ENCODE measurements around the gene LRRC66. TPM values are rescaled to one million over a fixed set of nuclear protein-coding genes. Genes with fewer than 3 reads are reported as not detected.

Gene LRRC66
- total and polyA plus RNA-seq, 2 experiments from 2014 or later: 0.24 TPM; not detected in 1

DNA sequence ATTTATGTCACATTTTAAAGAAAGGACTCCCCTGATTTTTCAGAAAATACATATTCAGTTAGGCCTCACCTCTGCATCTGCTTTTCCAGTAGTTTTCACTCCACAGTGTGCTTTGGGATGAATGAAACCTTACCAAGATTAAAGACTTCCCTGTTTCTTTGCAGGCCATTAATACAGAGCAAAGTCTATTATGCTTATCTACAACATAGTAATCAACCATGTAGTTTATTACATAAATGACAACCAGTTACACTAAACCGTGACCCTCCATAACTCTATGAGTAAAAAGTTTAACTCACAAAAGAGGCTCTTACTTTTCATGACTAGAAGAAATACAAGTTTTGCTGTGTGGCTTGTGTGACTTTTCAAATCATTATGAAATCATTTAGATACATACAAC is 2.3 kb downstream of the LRRC66 start:
- Mint-ChIP-seq H3K4me3 (no peak overlapping the region), H3K27me3 (ENCODE audit: insufficient read depth, low read depth, poor library complexity) (no peaks in the 10 kb centered on the region), H3K9me3 (no peaks in the 10 kb centered on the region), H3K27ac (no peak overlapping the region), H3K36me3 (ENCODE audit: low read depth) (0 out of 3 replicates have a peak, but pooled peaks cover 4% of the 10 kb centered on the region), H3K4me1 (peaks cover 5% of the 10 kb centered on the region; the same call in 2 of the 3 replicates)
- ATAC-seq (no peak), DNase-seq (ENCODE audit: low spot score) (no peak)
- Histone ChIP-seq H3K9me2 (ENCODE audit: insufficient read depth) (no peaks in the 10 kb centered on the region), H4K20me1 (replicated peaks; ENCODE audit: insufficient read depth) (no peaks in the 10 kb centered on the region), H3F3A (replicated peaks; ENCODE audit: low read depth) (no peaks in the 10 kb centered on the region), H2AFZ (no peak overlapping the region), H3K4me2 (no peak overlapping the region), H3K4me1 (ENCODE audit: insufficient read depth) (no peaks in the 10 kb centered on the region), H3K4me3 (no peak overlapping the region), H3K27ac (ENCODE audit: low read depth) (no peak overlapping the region), H3K27me3 (ENCODE audit: insufficient read depth) (no peaks in the 10 kb centered on the region), H3K36me3 (ENCODE audit: insufficient read depth) (no peaks in the 10 kb centered on the region), H3K79me2 (replicated peaks; ENCODE audit: insufficient read depth) (no peaks in the 10 kb centered on the region)
- TF ChIP-seq STAT1 (IDR thresholded peaks at IDR 0.05; ENCODE audit: unreplicated experiment) (no peak), NANOG (IDR thresholded peaks at IDR 0.05; ENCODE audit: borderline replicate concordance) (no peak), EZH2phosphoT487 (IDR thresholded peaks at IDR 0.05; ENCODE audit: unreplicated experiment) (no peak), ZNF331 (CRISPR knock-in tag; IDR thresholded peaks at IDR 0.05; ENCODE audit: low read depth) (no peak), POLR2AphosphoS5 (IDR thresholded peaks at IDR 0.05; ENCODE audit: low read depth) (no peak), JUNB (IDR thresholded peaks at IDR 0.05; ENCODE audit: unreplicated experiment) (no peak), CREB1 (CRISPR knock-in tag; IDR thresholded peaks at IDR 0.05; ENCODE audit: low read depth) (no peak), EZH2 (IDR thresholded peaks at IDR 0.05; ENCODE audit: low read depth, unreplicated experiment) (no peak), ZNF114 (CRISPR knock-in tag; IDR thresholded peaks at IDR 0.05) (no peak)
- TF ChIP-seq, protein P1, sequence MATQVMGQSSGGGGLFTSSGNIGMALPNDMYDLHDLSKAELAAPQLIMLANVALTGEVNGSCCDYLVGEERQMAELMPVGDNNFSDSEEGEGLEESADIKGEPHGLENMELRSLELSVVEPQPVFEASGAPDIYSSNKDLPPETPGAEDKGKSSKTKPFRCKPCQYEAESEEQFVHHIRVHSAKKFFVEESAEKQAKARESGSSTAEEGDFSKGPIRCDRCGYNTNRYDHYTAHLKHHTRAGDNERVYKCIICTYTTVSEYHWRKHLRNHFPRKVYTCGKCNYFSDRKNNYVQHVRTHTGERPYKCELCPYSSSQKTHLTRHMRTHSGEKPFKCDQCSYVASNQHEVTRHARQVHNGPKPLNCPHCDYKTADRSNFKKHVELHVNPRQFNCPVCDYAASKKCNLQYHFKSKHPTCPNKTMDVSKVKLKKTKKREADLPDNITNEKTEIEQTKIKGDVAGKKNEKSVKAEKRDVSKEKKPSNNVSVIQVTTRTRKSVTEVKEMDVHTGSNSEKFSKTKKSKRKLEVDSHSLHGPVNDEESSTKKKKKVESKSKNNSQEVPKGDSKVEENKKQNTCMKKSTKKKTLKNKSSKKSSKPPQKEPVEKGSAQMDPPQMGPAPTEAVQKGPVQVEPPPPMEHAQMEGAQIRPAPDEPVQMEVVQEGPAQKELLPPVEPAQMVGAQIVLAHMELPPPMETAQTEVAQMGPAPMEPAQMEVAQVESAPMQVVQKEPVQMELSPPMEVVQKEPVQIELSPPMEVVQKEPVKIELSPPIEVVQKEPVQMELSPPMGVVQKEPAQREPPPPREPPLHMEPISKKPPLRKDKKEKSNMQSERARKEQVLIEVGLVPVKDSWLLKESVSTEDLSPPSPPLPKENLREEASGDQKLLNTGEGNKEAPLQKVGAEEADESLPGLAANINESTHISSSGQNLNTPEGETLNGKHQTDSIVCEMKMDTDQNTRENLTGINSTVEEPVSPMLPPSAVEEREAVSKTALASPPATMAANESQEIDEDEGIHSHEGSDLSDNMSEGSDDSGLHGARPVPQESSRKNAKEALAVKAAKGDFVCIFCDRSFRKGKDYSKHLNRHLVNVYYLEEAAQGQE (IDR thresholded peaks at IDR 0.05; ENCODE audit: unreplicated experiment): no peak
- TF ChIP-seq, protein P2, sequence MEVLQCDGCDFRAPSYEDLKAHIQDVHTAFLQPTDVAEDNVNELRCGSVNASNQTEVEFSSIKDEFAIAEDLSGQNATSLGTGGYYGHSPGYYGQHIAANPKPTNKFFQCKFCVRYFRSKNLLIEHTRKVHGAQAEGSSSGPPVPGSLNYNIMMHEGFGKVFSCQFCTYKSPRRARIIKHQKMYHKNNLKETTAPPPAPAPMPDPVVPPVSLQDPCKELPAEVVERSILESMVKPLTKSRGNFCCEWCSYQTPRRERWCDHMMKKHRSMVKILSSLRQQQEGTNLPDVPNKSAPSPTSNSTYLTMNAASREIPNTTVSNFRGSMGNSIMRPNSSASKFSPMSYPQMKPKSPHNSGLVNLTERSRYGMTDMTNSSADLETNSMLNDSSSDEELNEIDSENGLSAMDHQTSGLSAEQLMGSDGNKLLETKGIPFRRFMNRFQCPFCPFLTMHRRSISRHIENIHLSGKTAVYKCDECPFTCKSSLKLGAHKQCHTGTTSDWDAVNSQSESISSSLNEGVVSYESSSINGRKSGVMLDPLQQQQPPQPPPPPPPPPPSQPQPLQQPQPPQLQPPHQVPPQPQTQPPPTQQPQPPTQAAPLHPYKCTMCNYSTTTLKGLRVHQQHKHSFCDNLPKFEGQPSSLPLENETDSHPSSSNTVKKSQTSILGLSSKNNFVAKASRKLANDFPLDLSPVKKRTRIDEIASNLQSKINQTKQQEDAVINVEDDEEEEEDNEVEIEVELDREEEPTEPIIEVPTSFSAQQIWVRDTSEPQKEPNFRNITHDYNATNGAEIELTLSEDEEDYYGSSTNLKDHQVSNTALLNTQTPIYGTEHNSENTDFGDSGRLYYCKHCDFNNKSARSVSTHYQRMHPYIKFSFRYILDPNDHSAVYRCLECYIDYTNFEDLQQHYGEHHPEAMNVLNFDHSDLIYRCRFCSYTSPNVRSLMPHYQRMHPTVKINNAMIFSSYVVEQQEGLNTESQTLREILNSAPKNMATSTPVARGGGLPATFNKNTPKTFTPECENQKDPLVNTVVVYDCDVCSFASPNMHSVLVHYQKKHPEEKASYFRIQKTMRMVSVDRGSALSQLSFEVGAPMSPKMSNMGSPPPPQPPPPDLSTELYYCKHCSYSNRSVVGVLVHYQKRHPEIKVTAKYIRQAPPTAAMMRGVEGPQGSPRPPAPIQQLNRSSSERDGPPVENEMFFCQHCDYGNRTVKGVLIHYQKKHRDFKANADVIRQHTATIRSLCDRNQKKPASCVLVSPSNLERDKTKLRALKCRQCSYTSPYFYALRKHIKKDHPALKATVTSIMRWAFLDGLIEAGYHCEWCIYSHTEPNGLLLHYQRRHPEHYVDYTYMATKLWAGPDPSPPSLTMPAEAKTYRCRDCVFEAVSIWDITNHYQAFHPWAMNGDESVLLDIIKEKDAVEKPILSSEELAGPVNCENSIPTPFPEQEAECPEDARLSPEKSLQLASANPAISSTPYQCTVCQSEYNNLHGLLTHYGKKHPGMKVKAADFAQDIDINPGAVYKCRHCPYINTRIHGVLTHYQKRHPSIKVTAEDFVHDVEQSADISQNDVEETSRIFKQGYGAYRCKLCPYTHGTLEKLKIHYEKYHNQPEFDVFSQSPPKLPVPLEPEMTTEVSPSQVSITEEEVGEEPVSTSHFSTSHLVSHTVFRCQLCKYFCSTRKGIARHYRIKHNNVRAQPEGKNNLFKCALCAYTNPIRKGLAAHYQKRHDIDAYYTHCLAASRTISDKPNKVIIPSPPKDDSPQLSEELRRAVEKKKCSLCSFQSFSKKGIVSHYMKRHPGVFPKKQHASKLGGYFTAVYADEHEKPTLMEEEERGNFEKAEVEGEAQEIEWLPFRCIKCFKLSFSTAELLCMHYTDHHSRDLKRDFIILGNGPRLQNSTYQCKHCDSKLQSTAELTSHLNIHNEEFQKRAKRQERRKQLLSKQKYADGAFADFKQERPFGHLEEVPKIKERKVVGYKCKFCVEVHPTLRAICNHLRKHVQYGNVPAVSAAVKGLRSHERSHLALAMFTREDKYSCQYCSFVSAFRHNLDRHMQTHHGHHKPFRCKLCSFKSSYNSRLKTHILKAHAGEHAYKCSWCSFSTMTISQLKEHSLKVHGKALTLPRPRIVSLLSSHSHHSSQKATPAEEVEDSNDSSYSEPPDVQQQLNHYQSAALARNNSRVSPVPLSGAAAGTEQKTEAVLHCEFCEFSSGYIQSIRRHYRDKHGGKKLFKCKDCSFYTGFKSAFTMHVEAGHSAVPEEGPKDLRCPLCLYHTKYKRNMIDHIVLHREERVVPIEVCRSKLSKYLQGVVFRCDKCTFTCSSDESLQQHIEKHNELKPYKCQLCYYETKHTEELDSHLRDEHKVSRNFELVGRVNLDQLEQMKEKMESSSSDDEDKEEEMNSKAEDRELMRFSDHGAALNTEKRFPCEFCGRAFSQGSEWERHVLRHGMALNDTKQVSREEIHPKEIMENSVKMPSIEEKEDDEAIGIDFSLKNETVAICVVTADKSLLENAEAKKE (CRISPR knock-in tag; IDR thresholded peaks at IDR 0.05): no peak
- TF ChIP-seq, protein P3, sequence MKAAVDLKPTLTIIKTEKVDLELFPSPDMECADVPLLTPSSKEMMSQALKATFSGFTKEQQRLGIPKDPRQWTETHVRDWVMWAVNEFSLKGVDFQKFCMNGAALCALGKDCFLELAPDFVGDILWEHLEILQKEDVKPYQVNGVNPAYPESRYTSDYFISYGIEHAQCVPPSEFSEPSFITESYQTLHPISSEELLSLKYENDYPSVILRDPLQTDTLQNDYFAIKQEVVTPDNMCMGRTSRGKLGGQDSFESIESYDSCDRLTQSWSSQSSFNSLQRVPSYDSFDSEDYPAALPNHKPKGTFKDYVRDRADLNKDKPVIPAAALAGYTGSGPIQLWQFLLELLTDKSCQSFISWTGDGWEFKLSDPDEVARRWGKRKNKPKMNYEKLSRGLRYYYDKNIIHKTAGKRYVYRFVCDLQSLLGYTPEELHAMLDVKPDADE (IDR thresholded peaks at IDR 0.05): no peak
- TF ChIP-seq, protein P4, sequence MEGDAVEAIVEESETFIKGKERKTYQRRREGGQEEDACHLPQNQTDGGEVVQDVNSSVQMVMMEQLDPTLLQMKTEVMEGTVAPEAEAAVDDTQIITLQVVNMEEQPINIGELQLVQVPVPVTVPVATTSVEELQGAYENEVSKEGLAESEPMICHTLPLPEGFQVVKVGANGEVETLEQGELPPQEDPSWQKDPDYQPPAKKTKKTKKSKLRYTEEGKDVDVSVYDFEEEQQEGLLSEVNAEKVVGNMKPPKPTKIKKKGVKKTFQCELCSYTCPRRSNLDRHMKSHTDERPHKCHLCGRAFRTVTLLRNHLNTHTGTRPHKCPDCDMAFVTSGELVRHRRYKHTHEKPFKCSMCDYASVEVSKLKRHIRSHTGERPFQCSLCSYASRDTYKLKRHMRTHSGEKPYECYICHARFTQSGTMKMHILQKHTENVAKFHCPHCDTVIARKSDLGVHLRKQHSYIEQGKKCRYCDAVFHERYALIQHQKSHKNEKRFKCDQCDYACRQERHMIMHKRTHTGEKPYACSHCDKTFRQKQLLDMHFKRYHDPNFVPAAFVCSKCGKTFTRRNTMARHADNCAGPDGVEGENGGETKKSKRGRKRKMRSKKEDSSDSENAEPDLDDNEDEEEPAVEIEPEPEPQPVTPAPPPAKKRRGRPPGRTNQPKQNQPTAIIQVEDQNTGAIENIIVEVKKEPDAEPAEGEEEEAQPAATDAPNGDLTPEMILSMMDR (conservative IDR thresholded peaks at IDR 0.05; ENCODE audit: low read depth in 2 of 2): no peak

Measured in GM23338 (cell line).